ENCODE data around the gene RNF26. TPM values are rescaled to one million over a fixed set of nuclear protein-coding genes. Genes with fewer than 3 reads are reported as not detected.

RNF26 gene
- 10 to 100 TPM in 7 of 9 donors, 1 to 10 TPM in 2; 5.2 to 28.0 (median 19.8) TPM for total RNA-seq
- 10 to 100 TPM in 2 of 3 donors, 1 to 10 TPM in 1; 9.6 to 13.0 (median 10.7) TPM for polyA plus RNA-seq
- long read RNA-seq, donor 1, transcript RNF26-201 (1 exons, 2,787 nt) = major isoform, 28 of 28 reads
- long read RNA-seq, donor 1, partial matches to known transcripts = 0 of 28 reads
- long read RNA-seq, donor 1, other reads (novel, unspliced or antisense) = 0 of 28 reads
- long read RNA-seq, donor 2, transcript RNF26-201 (1 exons, 2,787 nt) = major isoform, 24 of 24 reads
- long read RNA-seq, donor 2, partial matches to known transcripts = 0 of 24 reads
- long read RNA-seq, donor 2, other reads (novel, unspliced or antisense) = 0 of 24 reads
- long read RNA-seq, donor 3, transcript RNF26-201 (1 exons, 2,787 nt) = major isoform, 31 of 31 reads
- long read RNA-seq, donor 3, partial matches to known transcripts = 0 of 31 reads
- long read RNA-seq, donor 3, other reads (novel, unspliced or antisense) = 0 of 31 reads
- long read RNA-seq, donor 4, transcript RNF26-201 (1 exons, 2,787 nt) = major isoform, 28 of 28 reads
- long read RNA-seq, donor 4, partial matches to known transcripts = 0 of 28 reads
- long read RNA-seq, donor 4, other reads (novel, unspliced or antisense) = 0 of 28 reads
- long read RNA-seq, donor 5, transcript RNF26-201 (1 exons, 2,787 nt) = major isoform, 112 of 112 reads
- long read RNA-seq, donor 5, partial matches to known transcripts = 0 of 112 reads
- long read RNA-seq, donor 5, other reads (novel, unspliced or antisense) = 0 of 112 reads
- long read RNA-seq, donor 6, transcript RNF26-201 (1 exons, 2,787 nt) = major isoform, 18 of 18 reads
- long read RNA-seq, donor 6, partial matches to known transcripts = 0 of 18 reads
- long read RNA-seq, donor 6, other reads (novel, unspliced or antisense) = 0 of 18 reads
- long read RNA-seq, donor 7, transcript RNF26-201 (1 exons, 2,787 nt) = major isoform, 18 of 18 reads
- long read RNA-seq, donor 7, partial matches to known transcripts = 0 of 18 reads
- long read RNA-seq, donor 7, other reads (novel, unspliced or antisense) = 0 of 18 reads
- long read RNA-seq, donor 8, transcript RNF26-201 (1 exons, 2,787 nt) = major isoform, 21 of 21 reads
- long read RNA-seq, donor 8, partial matches to known transcripts = 0 of 21 reads
- long read RNA-seq, donor 8, other reads (novel, unspliced or antisense) = 0 of 21 reads
- long read RNA-seq, donor 9, transcript RNF26-201 (1 exons, 2,787 nt) = major isoform, 18 of 18 reads
- long read RNA-seq, donor 9, partial matches to known transcripts = 0 of 18 reads
- long read RNA-seq, donor 9, other reads (novel, unspliced or antisense) = 0 of 18 reads
- long read RNA-seq, donor 10, transcript RNF26-201 (1 exons, 2,787 nt) = major isoform, 16 of 16 reads
- long read RNA-seq, donor 10, partial matches to known transcripts = 0 of 16 reads
- long read RNA-seq, donor 10, other reads (novel, unspliced or antisense) = 0 of 16 reads

DNA sequence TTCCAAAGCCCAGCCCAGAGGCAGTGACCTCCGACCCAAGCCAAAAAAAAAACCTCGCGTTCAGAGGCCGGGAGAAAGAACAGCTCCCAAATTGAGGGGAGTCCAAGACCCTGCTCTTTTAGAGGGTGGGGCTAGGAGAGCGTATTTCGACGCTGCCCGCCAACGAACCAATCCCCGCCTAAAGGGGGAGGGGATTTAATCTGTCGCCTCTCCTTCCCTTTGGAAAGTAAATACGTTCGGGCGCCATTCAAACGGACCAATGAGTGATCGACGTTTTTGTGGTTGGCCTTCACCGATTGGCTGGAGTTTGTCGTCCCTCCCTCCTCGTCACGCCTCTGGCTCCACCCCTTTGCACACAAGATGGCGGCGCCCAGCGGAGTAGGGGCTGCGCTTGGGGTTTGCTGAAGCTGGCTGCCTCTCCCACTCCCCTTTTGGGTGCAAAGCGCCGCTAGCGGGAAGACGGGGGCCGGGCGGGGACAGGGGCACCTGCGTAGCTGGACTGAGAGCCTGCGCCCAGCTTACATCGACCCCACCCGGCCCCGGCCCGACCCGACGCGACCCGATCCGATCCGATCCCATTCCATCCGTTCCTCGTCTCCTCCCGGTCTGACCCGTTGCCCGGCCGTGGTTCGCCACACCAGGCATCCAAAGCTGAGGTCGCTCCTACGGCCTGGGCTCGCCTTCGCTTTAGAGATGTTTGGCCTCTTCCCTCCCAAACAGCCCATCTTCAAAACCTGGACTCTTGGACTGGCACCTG, at the start of gene RNF26:
Gene RNF26, plus strand, starts transcription at position 354 of the 757 bp plus-strand sequence. CDS start 596 bp downstream, outside the sequence.
- Histone ChIP-seq H3K9me3 (replicated peaks in 1 of 3) (no peaks in the 10 kb centered on the region), H3K4me3 (peak within 1 kb of the TSS; percentile 65 to 96 (median 84)), H3K4me1 (replicated peaks in 1 of 2) (peaks cover 9 to 30% of the 10 kb centered on the region in 2 donors), H3K27ac (peak within 1 kb of the TSS in 4 of 5 donors; percentile 77 to 88 (median 81)), H3K27me3 (no peaks in the 10 kb centered on the region), H3K36me3 (replicated peaks in 1 of 2) (peaks cover 0 to 11% of the 10 kb centered on the region in 2 donors)
- TF ChIP-seq, protein P1, sequence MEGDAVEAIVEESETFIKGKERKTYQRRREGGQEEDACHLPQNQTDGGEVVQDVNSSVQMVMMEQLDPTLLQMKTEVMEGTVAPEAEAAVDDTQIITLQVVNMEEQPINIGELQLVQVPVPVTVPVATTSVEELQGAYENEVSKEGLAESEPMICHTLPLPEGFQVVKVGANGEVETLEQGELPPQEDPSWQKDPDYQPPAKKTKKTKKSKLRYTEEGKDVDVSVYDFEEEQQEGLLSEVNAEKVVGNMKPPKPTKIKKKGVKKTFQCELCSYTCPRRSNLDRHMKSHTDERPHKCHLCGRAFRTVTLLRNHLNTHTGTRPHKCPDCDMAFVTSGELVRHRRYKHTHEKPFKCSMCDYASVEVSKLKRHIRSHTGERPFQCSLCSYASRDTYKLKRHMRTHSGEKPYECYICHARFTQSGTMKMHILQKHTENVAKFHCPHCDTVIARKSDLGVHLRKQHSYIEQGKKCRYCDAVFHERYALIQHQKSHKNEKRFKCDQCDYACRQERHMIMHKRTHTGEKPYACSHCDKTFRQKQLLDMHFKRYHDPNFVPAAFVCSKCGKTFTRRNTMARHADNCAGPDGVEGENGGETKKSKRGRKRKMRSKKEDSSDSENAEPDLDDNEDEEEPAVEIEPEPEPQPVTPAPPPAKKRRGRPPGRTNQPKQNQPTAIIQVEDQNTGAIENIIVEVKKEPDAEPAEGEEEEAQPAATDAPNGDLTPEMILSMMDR (IDR thresholded peaks at IDR 0.05) = no peak
- TF ChIP-seq POLR2A (IDR thresholded peaks at IDR 0.05) = peak; percentile 30 to 70
- 0 to 1% (median 0%) methylated on average over 26 to 54 of the region's 54 CpGs for WGBS, 4 donors
- intact Hi-C loops (cut with DNase I) = loop anchor here in 1 of 2 donors (10.0 kb wide), 2 partner anchors 60 to 130 kb away; partner anchors contain the start of gene CBL
- peak; percentile 95 to 99 (median 97) for DNase-seq

DNA sequence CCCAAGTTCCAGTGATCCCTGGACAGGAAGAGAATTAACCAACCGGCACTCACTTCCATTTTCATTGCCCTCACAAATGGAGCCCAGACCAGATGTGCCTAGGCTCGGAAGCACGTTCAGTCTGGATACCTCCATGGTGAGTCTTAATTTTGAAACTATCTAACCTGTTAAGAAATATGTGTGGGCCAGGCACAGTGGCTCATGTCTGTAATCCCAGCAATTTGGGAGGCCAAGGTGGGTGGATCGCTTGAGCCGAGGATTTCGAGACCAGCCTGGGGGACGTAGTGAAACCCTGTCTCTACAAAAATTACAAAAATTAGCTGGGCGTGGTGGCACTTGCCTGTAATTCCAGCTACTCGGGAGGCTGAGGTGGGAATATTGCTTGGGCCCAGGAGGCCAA, 48.9 kb upstream of the RNF26 start:
- Histone ChIP-seq H3K9me3 (replicated peaks in 1 of 3) (no peaks in the 10 kb centered on the region), H3K4me1 (replicated peaks in 1 of 2) (no peaks in the 10 kb centered on the region), H3K27ac (no peak overlapping the region), H3K4me3 (no peak overlapping the region), H3K36me3 (replicated peaks in 1 of 2) (peaks cover 0 to 20% of the 10 kb centered on the region in 2 donors), H3K27me3 (no peaks in the 10 kb centered on the region)
- intact Hi-C loops (cut with DNase I) = no loop called here
- 93 to 96% (median 95%) methylated on average over 9 of the region's 9 CpGs for WGBS, 4 donors
- DNase-seq = no peak
- no peak for TF ChIP-seq POLR2A (IDR thresholded peaks at IDR 0.05)
- TF ChIP-seq, protein P1 (IDR thresholded peaks at IDR 0.05) = no peak

DNA sequence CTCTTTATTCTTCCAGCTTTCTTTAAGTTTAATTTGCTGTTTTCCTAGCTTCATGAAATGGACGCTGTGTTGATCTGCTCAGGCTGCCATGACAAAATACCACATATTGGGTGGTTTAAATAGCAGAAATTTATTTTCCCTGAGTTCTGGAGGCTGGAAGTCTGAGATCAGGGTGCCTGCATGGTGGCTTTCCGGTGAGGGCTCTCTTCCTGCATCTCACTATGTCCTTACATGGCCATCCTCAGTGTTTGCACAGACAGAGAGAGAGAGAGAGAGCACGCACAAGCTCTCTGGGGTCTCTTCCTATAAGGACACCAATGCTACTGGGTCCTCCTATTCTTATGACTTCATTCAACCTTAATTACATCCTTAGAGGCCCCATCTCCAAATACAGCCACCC, 46.1 kb upstream of the RNF26 start:
- peaks cover 0 to 25% of the 10 kb centered on the region in 2 donors for H3K36me3 ChIP-seq (replicated peaks in 1 of 2)
- intact Hi-C loops (cut with DNase I) = no loop called here

More for the DNA sequence above, 46.1 kb upstream of the RNF26 start:
- Histone ChIP-seq H3K4me3 (no peak overlapping the region), H3K27me3 (no peaks in the 10 kb centered on the region), H3K4me1 (replicated peaks in 1 of 2) (no peaks in the 10 kb centered on the region), H3K9me3 (replicated peaks in 1 of 3) (peaks cover 0 to 5% (median 0%) of the 10 kb centered on the region in 3 donors), H3K27ac (no peak overlapping the region)
- TF ChIP-seq POLR2A (IDR thresholded peaks at IDR 0.05) = no peak
- TF ChIP-seq, protein P1 (IDR thresholded peaks at IDR 0.05) = no peak
- 86 to 98% (median 97%) methylated on average over 2 to 3 of the region's 3 CpGs for WGBS, 4 donors
- DNase-seq = no peak
